DMS53 (cell line): ENCODE results near the gene STPG1.

ENCODE experiments used
- DNase-seq: peaks from one replicate; lab custom pipeline; 2025; lab: John Stamatoyannopoulos, UW

Gene STPG1

GRCh38 chr1:24317956-24318614, 95.5 kb downstream of the STPG1 start:
- no peak for DNase-seq

DNA sequence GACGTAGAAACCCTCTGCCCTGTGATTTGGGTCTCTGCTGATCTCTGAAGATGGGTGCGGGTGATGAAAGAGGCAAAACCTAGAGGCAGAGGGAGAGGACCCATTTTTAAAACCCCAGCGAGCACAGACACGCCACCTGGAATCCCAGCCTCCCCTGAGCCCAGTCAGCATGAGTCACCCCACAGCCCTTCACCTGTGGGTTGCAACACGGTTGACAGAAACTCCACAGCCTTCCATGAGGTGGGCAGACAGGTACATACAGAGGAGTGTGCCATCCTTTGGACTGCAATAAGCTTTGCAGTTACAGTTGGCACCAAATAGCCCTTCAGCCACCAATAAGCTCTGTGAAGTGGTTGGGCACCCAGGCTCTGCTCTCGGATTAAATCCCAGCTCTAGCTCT, 96.5 kb downstream of the STPG1 start:
- DNase-seq, result peak; percentile 52

- no peak for DNase-seq
These were observed 96.9 kb downstream of the STPG1 start for GRCh38 chr1:24316645-24317044.

DNA sequence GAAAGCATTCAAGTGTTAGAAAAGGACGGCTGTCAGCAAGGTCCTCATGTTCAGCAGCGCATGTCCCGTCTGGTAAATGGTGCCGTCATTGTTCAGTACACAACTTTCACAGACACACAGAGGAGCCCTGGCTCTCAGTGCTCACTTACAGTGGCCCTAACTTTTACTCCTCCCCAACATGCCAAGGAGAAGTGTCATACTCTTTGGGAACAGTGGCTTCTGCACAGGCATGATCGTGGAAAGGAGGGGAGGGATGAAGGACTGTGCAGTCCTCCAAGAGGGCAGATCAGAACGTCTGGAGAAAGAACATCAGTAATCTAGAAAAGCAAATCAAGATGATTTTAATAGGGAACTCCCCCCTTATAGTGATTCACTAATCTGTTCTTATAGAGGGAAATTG, 98.2 kb downstream of the STPG1 start:
- no peak for DNase-seq

GRCh38 chr1:24311741-24312140, 101.8 kb downstream of the STPG1 start:
- no peak for DNase-seq

DNA sequence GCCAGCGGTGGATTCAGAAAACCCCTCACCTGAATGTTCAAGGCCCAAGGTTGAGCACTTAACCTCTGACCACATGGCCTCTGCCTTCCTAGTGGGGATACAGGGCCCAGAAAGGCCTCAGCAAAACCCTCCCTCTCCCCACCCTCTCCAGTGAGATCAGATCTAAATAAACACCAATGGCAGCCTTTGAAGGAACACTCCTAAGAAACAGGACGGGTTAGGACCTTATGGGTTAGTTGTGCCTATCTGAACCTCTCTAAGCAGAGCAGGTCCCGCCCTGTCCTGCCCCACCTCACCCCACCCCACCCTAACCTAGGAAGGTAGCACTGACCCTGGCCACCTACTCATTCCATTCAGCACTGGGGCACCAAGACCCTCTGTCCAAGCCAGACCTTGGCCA, 102.3 kb downstream of the STPG1 start:
- no peak for DNase-seq

DNA sequence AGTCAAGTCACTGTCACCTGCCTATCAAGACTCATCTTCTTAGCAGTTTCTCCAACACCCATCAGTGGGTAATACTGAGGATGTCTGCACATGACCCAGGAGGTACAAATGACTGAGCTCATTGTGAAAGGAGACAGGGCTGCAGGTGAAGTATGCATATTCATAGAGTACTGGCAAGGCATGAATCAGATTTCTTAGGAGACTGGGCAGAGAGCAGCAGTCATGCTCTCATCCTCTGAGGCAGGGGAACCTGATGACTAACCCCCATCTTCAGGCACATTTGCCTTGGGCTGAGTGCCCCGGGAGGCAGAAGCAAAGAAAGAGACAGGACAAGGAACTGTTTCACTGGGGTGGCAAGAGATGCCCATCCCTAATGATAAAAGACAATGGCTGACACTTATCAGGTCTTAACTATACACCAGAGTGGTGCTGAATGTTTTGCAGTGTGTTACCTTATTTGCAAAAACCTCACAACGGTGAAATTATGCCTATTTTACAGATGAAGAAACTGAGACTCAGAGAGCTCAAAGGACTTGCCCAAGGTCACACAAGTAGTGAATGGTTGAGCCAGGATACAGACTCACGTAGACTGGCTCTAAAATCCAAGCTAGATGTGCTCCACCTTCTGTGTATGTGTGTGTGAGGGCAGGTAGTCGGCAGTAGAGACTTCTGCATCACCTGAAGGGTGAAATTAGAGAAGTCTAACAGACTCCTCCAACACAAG, 103.7 kb downstream of the STPG1 start:
- DNase-seq, result no peak

GRCh38 chr1:24308365-24309015, 105.1 kb downstream of the STPG1 start:
- peak; percentile 17 for DNase-seq
